Measurements from ENCODE around the gene TRIM23. TPM values are rescaled to one million over a fixed set of nuclear protein-coding genes. Genes with fewer than 3 reads are reported as not detected.

Gene TRIM23
- total RNA-seq, 1 donor from 2014 or later = 14.0 TPM

GRCh38 chr5:65556181-65556580 is 68.0 kb downstream of the TRIM23 start:
- H3K36me3 ChIP-seq = no peaks in the 10 kb centered on the region
- no peak for DNase-seq (ENCODE audit: extremely low spot score in 2 of 2)
- TF ChIP-seq CTCF (IDR thresholded peaks at IDR 0.05) = no peak
- no peak for TF ChIP-seq POLR2A (IDR thresholded peaks at IDR 0.05)
- TF ChIP-seq POLR2AphosphoS5 (IDR thresholded peaks at IDR 0.05; ENCODE audit: insufficient read depth in 1 of 2, low read depth in 1 of 2) = no peak
- no peaks in the 10 kb centered on the region for H3K27me3 ChIP-seq
- no peak overlapping the region for H3K27ac ChIP-seq
- no peaks in the 10 kb centered on the region for H3K9me3 ChIP-seq
- intact Hi-C loops (cut with DNase I) = no loop called here
- no peaks in the 10 kb centered on the region for H3K4me1 ChIP-seq
- H3K4me3 ChIP-seq = no peak overlapping the region

- H3K4me3 ChIP-seq = no peak overlapping the region
- no peaks in the 10 kb centered on the region for H3K9me3 ChIP-seq
- intact Hi-C loops (cut with DNase I) = no loop called here
- H3K27ac ChIP-seq = no peak overlapping the region
- TF ChIP-seq POLR2AphosphoS5 (IDR thresholded peaks at IDR 0.05; ENCODE audit: insufficient read depth in 1 of 2, low read depth in 1 of 2) (no peak), POLR2A (IDR thresholded peaks at IDR 0.05) (no peak), CTCF (IDR thresholded peaks at IDR 0.05) (no peak)
- H3K36me3 ChIP-seq = no peaks in the 10 kb centered on the region
- no peaks in the 10 kb centered on the region for H3K27me3 ChIP-seq
- H3K4me1 ChIP-seq = no peaks in the 10 kb centered on the region
- DNase-seq (ENCODE audit: extremely low spot score in 2 of 2) = no peak
Observed at GRCh38 chr5:65555287-65555686, 68.8 kb downstream of the TRIM23 start.

GRCh38 chr5:65553941-65554340 is 70.2 kb downstream of the TRIM23 start:
- Histone ChIP-seq H3K27ac (no peak overlapping the region), H3K27me3 (no peaks in the 10 kb centered on the region), H3K4me1 (no peaks in the 10 kb centered on the region), H3K9me3 (no peaks in the 10 kb centered on the region), H3K36me3 (no peaks in the 10 kb centered on the region), H3K4me3 (no peak overlapping the region)
- no peak for DNase-seq (ENCODE audit: extremely low spot score in 2 of 2)
- intact Hi-C loops (cut with DNase I) = no loop called here
- no peak for TF ChIP-seq POLR2A (IDR thresholded peaks at IDR 0.05)
- TF ChIP-seq POLR2AphosphoS5 (IDR thresholded peaks at IDR 0.05; ENCODE audit: insufficient read depth in 1 of 2, low read depth in 1 of 2) = no peak
- no peak for TF ChIP-seq CTCF (IDR thresholded peaks at IDR 0.05)

GRCh38 chr5:65548281-65548680 is 75.9 kb downstream of the TRIM23 start:
- no peaks in the 10 kb centered on the region for H3K4me1 ChIP-seq
- TF ChIP-seq POLR2A (IDR thresholded peaks at IDR 0.05) (no peak), CTCF (IDR thresholded peaks at IDR 0.05) (no peak), POLR2AphosphoS5 (IDR thresholded peaks at IDR 0.05; ENCODE audit: insufficient read depth in 1 of 2, low read depth in 1 of 2) (no peak)
- no peak for DNase-seq (ENCODE audit: extremely low spot score in 2 of 2)
- no peaks in the 10 kb centered on the region for H3K27me3 ChIP-seq
- H3K27ac ChIP-seq = no peak overlapping the region
- no peaks in the 10 kb centered on the region for H3K36me3 ChIP-seq
- H3K9me3 ChIP-seq = no peaks in the 10 kb centered on the region
- H3K4me3 ChIP-seq = no peak overlapping the region
- intact Hi-C loops (cut with DNase I) = no loop called here

GRCh38 chr5:65546141-65546540 is 78.0 kb downstream of the TRIM23 start:
- Histone ChIP-seq H3K36me3 (no peaks in the 10 kb centered on the region), H3K4me3 (no peak overlapping the region), H3K27me3 (no peaks in the 10 kb centered on the region), H3K27ac (no peak overlapping the region), H3K9me3 (no peaks in the 10 kb centered on the region), H3K4me1 (no peaks in the 10 kb centered on the region)
- no peak for DNase-seq (ENCODE audit: extremely low spot score in 2 of 2)
- intact Hi-C loops (cut with DNase I) = no loop called here
- TF ChIP-seq POLR2AphosphoS5 (IDR thresholded peaks at IDR 0.05; ENCODE audit: insufficient read depth in 1 of 2, low read depth in 1 of 2) (no peak), POLR2A (IDR thresholded peaks at IDR 0.05) (no peak), CTCF (IDR thresholded peaks at IDR 0.05) (no peak)
